K562 (cell line): ENCODE measurements around the gene DCST1. TPM values are rescaled to one million over a fixed set of nuclear protein-coding genes. Genes with fewer than 3 reads are reported as not detected.

Source experiments
- DDX20 ChIP-seq: fragments of 450-650 bp; IDR thresholded peaks from 2 replicates; pipeline ENCODE4 v1.6.1; 2016; ENCODE audit warnings: missing genetic modification characterization, low read depth, mild to moderate bottlenecking, missing compliant biosample characterization, moderate library complexity
- ETV1 ChIP-seq: fragments of 450-650 bp; conservative IDR thresholded peaks from 2 replicates; pipeline ENCODE4 v1.6.1; 2016; ENCODE audit warnings: missing genetic modification characterization, control low read depth, low read depth, missing compliant biosample characterization
- FOXA1 ChIP-seq: fragments of 450-650 bp; IDR thresholded peaks from 2 replicates; pipeline ENCODE4 v1.6.1; 2016; ENCODE audit warnings: mild to moderate bottlenecking, borderline replicate concordance
- GATAD2B ChIP-seq: fragments of 450-650 bp; IDR thresholded peaks from 2 replicates; pipeline ENCODE4 v1.6.1; 2017; ENCODE audit warnings: mild to moderate bottlenecking, borderline replicate concordance
- HCFC1 ChIP-seq: IDR thresholded peaks from 2 replicates; pipeline ENCODE4 v1.6.1; 2012; ENCODE audit warnings: low read depth, low read length, improper control_type of control experiment
- KAT7 ChIP-seq: sonication (generic); formaldehyde crosslinking; IDR thresholded peaks from 2 replicates; pipeline ENCODE4 v1.8.0; 2022; ENCODE audit warnings: missing genetic modification reagents, mild to moderate bottlenecking, borderline replicate concordance
- NR3C1 ChIP-seq: sonication (generic); formaldehyde crosslinking; IDR thresholded peaks from 2 replicates; pipeline ENCODE4 v1.8.1; 2022; ENCODE audit warnings: missing genetic modification reagents
- POLR2H ChIP-seq: IDR thresholded peaks from 2 replicates; pipeline ENCODE4 v1.6.1; 2016; ENCODE audit warnings: missing genetic modification characterization, low read depth, mild to moderate bottlenecking, control low read depth, missing compliant biosample characterization, moderate library complexity
- STAT5B ChIP-seq: fragments of 250-450 bp; sonication (Bioruptor Pico); IDR thresholded peaks from 2 replicates; pipeline ENCODE4 v1.8.0; 2021; ENCODE audit warnings: mild to moderate bottlenecking, inconsistent platforms
- THRAP3 ChIP-seq: fragments of 450-650 bp; IDR thresholded peaks from 2 replicates; pipeline ENCODE4 v1.6.1; 2016; ENCODE audit warnings: mild to moderate bottlenecking, inconsistent platforms, borderline replicate concordance
- ZBTB7A ChIP-seq: IDR thresholded peaks from 2 replicates; pipeline ENCODE4 v1.6.1; 2011; ENCODE audit warnings: low read depth, mild to moderate bottlenecking, low read length, moderate library complexity, borderline replicate concordance; ENCODE audit not compliant: control insufficient read depth
- ZC3H4 ChIP-seq: sonication (generic); formaldehyde crosslinking; IDR thresholded peaks from 2 replicates; pipeline ENCODE4 v1.9.0; 2021; ENCODE audit warnings: missing genetic modification reagents, borderline replicate concordance
- ZKSCAN8 ChIP-seq: fragments of 200-800 bp; sonication (Bioruptor generic); IDR thresholded peaks from 2 replicates; pipeline ENCODE4 v1.6.1; 2016; ENCODE audit warnings: missing genetic modification characterization, missing compliant biosample characterization
- ZNF143 ChIP-seq: sonication (generic); formaldehyde crosslinking; IDR thresholded peaks from 2 replicates; pipeline ENCODE4 v1.9.0; 2022; ENCODE audit warnings: mild to moderate bottlenecking, missing genetic modification reagents
- ZNF57 ChIP-seq: fragments of 450-650 bp; formaldehyde crosslinking; IDR thresholded peaks from 2 replicates; pipeline ENCODE4 v1.4.0; 2020; ENCODE audit warnings: mild to moderate bottlenecking, moderate library complexity
- polyA plus RNA-seq, 8 experiments: library from polyadenylated mRNA; depleted of rRNA in 4 of 8; stranded (reverse) in 5 of 8; unstranded in 3 of 8; fragments of >200 nt; fragmentation: Nextera tagmentation in 2 of 8; fragmentation: Illumina TruSeq in 1 of 8; extraction: Ambion mirVana in 2 of 8; extraction: Trizol in 1 of 8; gene quantifications; 2 replicates each; pipeline versions ENCODE4 v1.2.1 to v1.2.3, GENCODE V29; 2011 to 2014; ENCODE audit warnings: inconsistent platforms in 1 of 8, missing spikeins in 1 of 8
- total RNA-seq, 7 experiments: library from RNA; depleted of rRNA in 6 of 7; stranded (reverse); fragments of >200 nt in 6 of 7; fragmentation: Illumina TruSeq in 2 of 7; extraction: Trizol in 2 of 7; gene quantifications; 2 replicates each; pipeline versions ENCODE4 v1.2.1 to v1.2.3, GENCODE V29; 2011 to 2021; ENCODE audit warnings: low replicate concordance in 1 of 7
- TF ChIP-seq, protein P1 (sequence below): fragments of 250-450 bp; sonication (Bioruptor Pico); IDR thresholded peaks from 2 replicates; pipeline ENCODE4 v1.8.0; 2021; ENCODE audit warnings: moderate library complexity, mild to moderate bottlenecking, inconsistent platforms
- TF ChIP-seq, protein P2 (sequence below): fragments of 450-650 bp; IDR thresholded peaks from 2 replicates; pipeline ENCODE4 v1.6.1; 2018; ENCODE audit warnings: mild to moderate bottlenecking, low read depth; ENCODE audit not compliant: partially characterized antibody
- TF ChIP-seq, protein P3 (sequence below): sonication (generic); formaldehyde crosslinking; IDR thresholded peaks from 2 replicates; pipeline ENCODE4 v1.8.1; 2023; ENCODE audit warnings: mild to moderate bottlenecking, missing genetic modification reagents
- TF ChIP-seq, protein P4 (sequence below), 2 experiments: IDR thresholded peaks in 1 of 2; conservative IDR thresholded peaks in 1 of 2; 2 replicates each; pipeline ENCODE4 v1.6.1; 2016; ENCODE audit warnings: low read depth in 2 of 2, mild to moderate bottlenecking in 1 of 2, missing compliant biosample characterization in 1 of 2, missing genetic modification characterization in 1 of 2, moderate library complexity in 1 of 2

The DCST1 gene
- total and polyA plus RNA-seq, 9 of the 15 experiments (the other 6 are each of a cell fraction or from before 2014, with no cell fraction given), result not detected

DNA sequence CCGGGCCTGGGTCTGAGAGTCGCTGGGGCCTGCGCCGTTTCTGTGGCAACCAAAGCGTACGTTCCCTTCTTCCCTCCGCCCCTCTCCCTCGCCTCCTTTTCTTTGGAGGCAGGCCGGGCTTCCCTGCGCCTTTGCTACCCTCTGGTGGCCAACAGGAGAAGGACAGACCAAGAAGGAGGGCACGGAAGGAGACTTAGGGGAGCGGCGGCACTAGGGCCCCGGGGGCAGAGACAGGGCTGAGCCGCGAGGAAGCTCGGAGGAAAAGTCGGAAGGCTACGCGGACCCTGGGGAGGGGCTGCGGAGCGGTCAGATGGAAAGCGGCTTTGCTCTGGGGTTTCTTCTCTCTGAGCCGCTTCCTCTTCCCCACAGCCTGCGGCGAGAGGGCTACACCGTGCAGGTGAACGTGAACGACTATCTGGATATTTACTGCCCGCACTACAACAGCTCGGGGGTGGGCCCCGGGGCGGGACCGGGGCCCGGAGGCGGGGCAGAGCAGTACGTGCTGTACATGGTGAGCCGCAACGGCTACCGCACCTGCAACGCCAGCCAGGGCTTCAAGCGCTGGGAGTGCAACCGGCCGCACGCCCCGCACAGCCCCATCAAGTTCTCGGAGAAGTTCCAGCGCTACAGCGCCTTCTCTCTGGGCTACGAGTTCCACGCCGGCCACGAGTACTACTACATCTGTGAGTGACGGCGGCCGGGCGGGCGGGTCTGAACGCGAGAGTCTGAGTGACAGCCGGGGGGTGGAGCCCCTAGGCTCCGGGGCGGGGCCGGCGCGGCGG is 51.3 kb downstream of the DCST1 start (continued):
- TF ChIP-seq, protein P1, sequence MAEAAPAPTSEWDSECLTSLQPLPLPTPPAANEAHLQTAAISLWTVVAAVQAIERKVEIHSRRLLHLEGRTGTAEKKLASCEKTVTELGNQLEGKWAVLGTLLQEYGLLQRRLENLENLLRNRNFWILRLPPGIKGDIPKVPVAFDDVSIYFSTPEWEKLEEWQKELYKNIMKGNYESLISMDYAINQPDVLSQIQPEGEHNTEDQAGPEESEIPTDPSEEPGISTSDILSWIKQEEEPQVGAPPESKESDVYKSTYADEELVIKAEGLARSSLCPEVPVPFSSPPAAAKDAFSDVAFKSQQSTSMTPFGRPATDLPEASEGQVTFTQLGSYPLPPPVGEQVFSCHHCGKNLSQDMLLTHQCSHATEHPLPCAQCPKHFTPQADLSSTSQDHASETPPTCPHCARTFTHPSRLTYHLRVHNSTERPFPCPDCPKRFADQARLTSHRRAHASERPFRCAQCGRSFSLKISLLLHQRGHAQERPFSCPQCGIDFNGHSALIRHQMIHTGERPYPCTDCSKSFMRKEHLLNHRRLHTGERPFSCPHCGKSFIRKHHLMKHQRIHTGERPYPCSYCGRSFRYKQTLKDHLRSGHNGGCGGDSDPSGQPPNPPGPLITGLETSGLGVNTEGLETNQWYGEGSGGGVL (CRISPR knock-in tag), result no peak
- TF ChIP-seq DDX20 (tag), result no peak
- TF ChIP-seq ZC3H4 (CRISPR knock-in tag), result no peak
- TF ChIP-seq GATAD2B, result no peak
- peak; percentile 76 for TF ChIP-seq ETV1
- TF ChIP-seq POLR2H, result no peak
- no peak for TF ChIP-seq FOXA1
- TF ChIP-seq ZNF143 (CRISPR knock-in tag), result no peak
- TF ChIP-seq ZKSCAN8 (CRISPR knock-in tag), result no peak
- no peak for TF ChIP-seq KAT7 (CRISPR knock-in tag)
- TF ChIP-seq HCFC1, result peak; percentile 39; the same call in 1 of the 2 replicates
- TF ChIP-seq STAT5B (CRISPR knock-in tag), result no peak
- peak; percentile 87 for TF ChIP-seq ZBTB7A
- TF ChIP-seq NR3C1 (CRISPR knock-in tag), result no peak
- TF ChIP-seq THRAP3, result peak; percentile 56; the same call in 1 of the 2 replicates
- TF ChIP-seq, protein P2, sequence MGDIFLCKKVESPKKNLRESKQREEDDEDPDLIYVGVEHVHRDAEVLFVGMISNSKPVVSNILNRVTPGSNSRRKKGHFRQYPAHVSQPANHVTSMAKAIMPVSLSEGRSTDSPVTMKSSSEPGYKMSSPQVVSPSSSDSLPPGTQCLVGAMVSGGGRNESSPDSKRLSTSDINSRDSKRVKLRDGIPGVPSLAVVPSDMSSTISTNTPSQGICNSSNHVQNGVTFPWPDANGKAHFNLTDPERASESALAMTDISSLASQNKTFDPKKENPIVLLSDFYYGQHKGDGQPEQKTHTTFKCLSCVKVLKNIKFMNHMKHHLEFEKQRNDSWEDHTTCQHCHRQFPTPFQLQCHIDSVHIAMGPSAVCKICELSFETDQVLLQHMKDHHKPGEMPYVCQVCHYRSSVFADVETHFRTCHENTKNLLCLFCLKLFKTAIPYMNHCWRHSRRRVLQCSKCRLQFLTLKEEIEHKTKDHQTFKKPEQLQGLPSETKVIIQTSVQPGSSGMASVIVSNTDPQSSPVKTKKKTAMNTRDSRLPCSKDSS, result no peak
- TF ChIP-seq, protein P3, sequence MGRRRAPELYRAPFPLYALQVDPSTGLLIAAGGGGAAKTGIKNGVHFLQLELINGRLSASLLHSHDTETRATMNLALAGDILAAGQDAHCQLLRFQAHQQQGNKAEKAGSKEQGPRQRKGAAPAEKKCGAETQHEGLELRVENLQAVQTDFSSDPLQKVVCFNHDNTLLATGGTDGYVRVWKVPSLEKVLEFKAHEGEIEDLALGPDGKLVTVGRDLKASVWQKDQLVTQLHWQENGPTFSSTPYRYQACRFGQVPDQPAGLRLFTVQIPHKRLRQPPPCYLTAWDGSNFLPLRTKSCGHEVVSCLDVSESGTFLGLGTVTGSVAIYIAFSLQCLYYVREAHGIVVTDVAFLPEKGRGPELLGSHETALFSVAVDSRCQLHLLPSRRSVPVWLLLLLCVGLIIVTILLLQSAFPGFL (CRISPR knock-in tag), result no peak
- TF ChIP-seq ZNF57 (CRISPR knock-in tag), result no peak
- TF ChIP-seq, protein P4, sequence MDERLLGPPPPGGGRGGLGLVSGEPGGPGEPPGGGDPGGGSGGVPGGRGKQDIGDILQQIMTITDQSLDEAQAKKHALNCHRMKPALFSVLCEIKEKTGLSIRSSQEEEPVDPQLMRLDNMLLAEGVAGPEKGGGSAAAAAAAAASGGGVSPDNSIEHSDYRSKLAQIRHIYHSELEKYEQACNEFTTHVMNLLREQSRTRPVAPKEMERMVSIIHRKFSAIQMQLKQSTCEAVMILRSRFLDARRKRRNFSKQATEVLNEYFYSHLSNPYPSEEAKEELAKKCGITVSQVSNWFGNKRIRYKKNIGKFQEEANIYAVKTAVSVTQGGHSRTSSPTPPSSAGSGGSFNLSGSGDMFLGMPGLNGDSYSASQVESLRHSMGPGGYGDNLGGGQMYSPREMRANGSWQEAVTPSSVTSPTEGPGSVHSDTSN (CRISPR knock-in tag; IDR thresholded peaks at IDR 0.05; ENCODE audit: low read depth), result peak; percentile 98
- TF ChIP-seq, protein P4 (tag; conservative IDR thresholded peaks at IDR 0.05; ENCODE audit: low read depth), result peak; percentile 95
